Neural progenitor cell (in vitro differentiated cells): ENCODE measurements around the gene PKD1L1. TPM values are rescaled to one million over a fixed set of nuclear protein-coding genes. Genes with fewer than 3 reads are reported as not detected.

Experiments
- DNase-seq: peaks from one replicate; pipeline ENCODE4 v3.0.0-alpha.2; 2016; ENCODE audit warnings: low spot score
- H2AFZ ChIP-seq: fragments of 200-600 bp; sonication (generic); replicated peaks from 2 replicates; pipeline ENCODE4 v1.6.1; 2016; ENCODE audit warnings: antibody characterized with exemption
- H3F3A ChIP-seq: fragments of 200-600 bp; sonication (generic); 2 replicates; pipeline ENCODE4 v1.6.1; 2016; ENCODE audit warnings: antibody characterized with exemption, low read depth
- H3K27ac ChIP-seq: fragments of 200-600 bp; sonication (generic); 2 replicates; pipeline ENCODE4 v1.5.1; 2016; ENCODE audit warnings: mild to moderate bottlenecking
- H3K27me3 ChIP-seq: fragments of 200-600 bp; sonication (generic); 2 replicates; pipeline ENCODE4 v1.6.1; 2016; ENCODE audit warnings: mild to moderate bottlenecking, moderate library complexity
- H3K36me3 ChIP-seq: fragments of 200-600 bp; sonication (generic); 2 replicates; pipeline ENCODE4 v1.5.1; 2016
- H3K4me1 ChIP-seq: fragments of 200-600 bp; sonication (generic); 2 replicates; pipeline ENCODE4 v1.6.1; 2016; ENCODE audit warnings: mixed run types
- H3K4me2 ChIP-seq: fragments of 200-600 bp; sonication (generic); 2 replicates; pipeline ENCODE4 v1.6.1; 2016
- H3K4me3 ChIP-seq: fragments of 200-600 bp; sonication (generic); 2 replicates; pipeline ENCODE4 v1.5.1; 2016
- H3K79me2 ChIP-seq: fragments of 200-600 bp; sonication (generic); 2 replicates; pipeline ENCODE4 v1.6.1; 2016; ENCODE audit warnings: low read depth
- H3K9ac ChIP-seq: fragments of 200-600 bp; sonication (generic); 2 replicates; pipeline ENCODE4 v1.6.1; 2016
- H3K9me3 ChIP-seq: fragments of 200-600 bp; sonication (generic); 2 replicates; pipeline ENCODE4 v1.5.1; 2016; ENCODE audit warnings: low read depth
- H4K20me1 ChIP-seq: fragments of 200-600 bp; sonication (generic); 2 replicates; pipeline ENCODE4 v1.6.1; 2016; ENCODE audit warnings: low read depth
- H3K27ac Mint-ChIP-seq: 3 replicates; pipeline ENCODE4 v1.8.0; 2021; ENCODE audit warnings: mixed read lengths
- H3K27me3 Mint-ChIP-seq: 2 replicates; pipeline ENCODE4 v1.8.0; 2022; ENCODE audit warnings: low read depth, mild to moderate bottlenecking, inconsistent platforms, moderate library complexity, mixed read lengths; ENCODE audit not compliant: insufficient read depth
- H3K36me3 Mint-ChIP-seq: 3 replicates; pipeline ENCODE4 v1.8.0; 2021; ENCODE audit warnings: mixed read lengths
- H3K4me1 Mint-ChIP-seq: 3 replicates; pipeline ENCODE4 v1.8.0; 2021; ENCODE audit warnings: mixed read lengths
- H3K4me3 Mint-ChIP-seq: 3 replicates; pipeline ENCODE4 v1.8.0; 2021; ENCODE audit warnings: mild to moderate bottlenecking, moderate library complexity, mixed read lengths
- H3K9me3 Mint-ChIP-seq: 3 replicates; pipeline ENCODE4 v1.8.0; 2020; ENCODE audit warnings: mixed read lengths
- CTCF ChIP-seq: fragments of 200-600 bp; sonication (generic); IDR thresholded peaks from 2 replicates; pipeline ENCODE4 v1.5.1; 2017; ENCODE audit warnings: antibody characterized with exemption, mild to moderate bottlenecking
- EZH2 ChIP-seq: fragments of 200-600 bp; sonication (generic); IDR thresholded peaks from 2 replicates; pipeline ENCODE4 v1.6.1; 2017; ENCODE audit warnings: antibody characterized with exemption, mild to moderate bottlenecking, moderate library complexity
- EZH2phosphoT487 ChIP-seq: fragments of 200-600 bp; sonication (generic); IDR thresholded peaks from 2 replicates; pipeline ENCODE4 v1.6.1; 2017; ENCODE audit warnings: antibody characterized with exemption
- total RNA-seq: library from RNA; depleted of rRNA; stranded (reverse); fragments of >200 nt; gene quantifications from 2 replicates; pipeline ENCODE4 v1.2.3, GENCODE V29; 2015; ENCODE audit warnings: low replicate concordance

PKD1L1 gene
- total RNA-seq, 1 donor from 2014 or later: 0.07 TPM

DNA sequence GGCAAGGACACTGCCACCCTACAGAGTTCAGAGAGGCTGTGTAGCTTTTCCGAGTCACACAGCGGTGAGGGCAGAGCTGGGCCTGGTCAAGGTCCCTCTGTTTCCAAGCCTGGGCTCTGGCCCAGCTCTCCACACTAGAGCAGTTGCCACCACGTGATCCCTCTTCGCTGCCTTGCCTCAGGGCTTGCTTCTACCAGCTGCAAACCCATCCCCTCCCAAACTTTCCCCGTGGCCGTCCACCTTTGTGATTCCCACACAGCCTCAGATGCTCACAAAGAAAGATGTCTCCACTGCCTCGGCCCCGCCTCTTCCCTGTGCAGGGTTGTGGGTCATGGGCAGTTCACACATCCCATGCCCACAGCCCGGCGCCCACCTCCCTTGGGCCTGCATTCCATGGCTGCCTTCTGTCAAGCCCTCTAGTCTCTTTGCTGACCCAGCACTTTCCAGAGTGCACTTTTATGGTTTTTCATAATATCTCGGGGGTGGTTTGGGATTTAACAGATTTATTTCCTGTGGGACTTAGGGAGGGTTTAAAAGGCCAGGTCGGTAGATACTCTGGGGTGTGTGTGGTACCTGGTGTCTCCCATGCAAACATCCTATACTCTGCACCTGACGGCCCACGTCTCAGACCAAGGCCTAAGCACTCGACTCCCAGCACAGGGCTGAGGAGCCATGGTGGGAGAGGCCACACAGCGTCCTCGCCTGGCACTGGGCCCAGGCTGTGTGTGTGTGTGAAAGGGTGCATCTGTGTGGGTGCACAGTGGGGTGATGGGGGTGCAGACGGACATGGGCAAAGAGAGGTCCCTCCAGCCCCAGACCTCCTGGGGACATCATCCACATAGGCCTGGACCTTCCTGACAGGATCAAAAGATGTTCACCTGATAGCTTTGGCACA is 59.6 kb downstream of the PKD1L1 start:
- H3K27ac Mint-ChIP-seq: no peak overlapping the region
- peaks cover 9% of the 10 kb centered on the region for H3K4me1 Mint-ChIP-seq
- Histone ChIP-seq H4K20me1 (no peaks in the 10 kb centered on the region), H3K79me2 (no peaks in the 10 kb centered on the region), H3K4me1 (no peaks in the 10 kb centered on the region), H3F3A (no peaks in the 10 kb centered on the region), H3K27me3 (no peaks in the 10 kb centered on the region), H3K4me3 (no peak overlapping the region), H3K9me3 (no peaks in the 10 kb centered on the region), H3K9ac (no peak overlapping the region), H3K36me3 (no peaks in the 10 kb centered on the region), H3K4me2 (no peak overlapping the region), H2AFZ (no peak overlapping the region), H3K27ac (no peak overlapping the region)
- no peak overlapping the region for H3K4me3 Mint-ChIP-seq
- peaks cover 13% of the 10 kb centered on the region for H3K27me3 Mint-ChIP-seq
- TF ChIP-seq EZH2 (no peak), CTCF (no peak), EZH2phosphoT487 (no peak)
- H3K36me3 Mint-ChIP-seq: no peaks in the 10 kb centered on the region
- DNase-seq: no peak
- no peaks in the 10 kb centered on the region for H3K9me3 Mint-ChIP-seq

GRCh38 chr7:47887016-47887640 is 61.1 kb downstream of the PKD1L1 start:
- peaks cover 8% of the 10 kb centered on the region for H3K27me3 Mint-ChIP-seq

GRCh38 chr7:47885987-47886811 is 62.1 kb downstream of the PKD1L1 start:
- Mint-ChIP-seq H3K4me3 (no peak overlapping the region), H3K9me3 (no peaks in the 10 kb centered on the region), H3K27me3 (peaks cover 8% of the 10 kb centered on the region), H3K4me1 (peaks cover 7% of the 10 kb centered on the region), H3K27ac (no peak overlapping the region), H3K36me3 (no peaks in the 10 kb centered on the region)
- no peaks in the 10 kb centered on the region for H3K36me3 ChIP-seq
- DNase-seq: no peak
- TF ChIP-seq CTCF (no peak), EZH2 (no peak), EZH2phosphoT487 (no peak)
- no peak overlapping the region for H3K4me3 ChIP-seq
- H3K79me2 ChIP-seq: no peaks in the 10 kb centered on the region
- no peak overlapping the region for H3K4me2 ChIP-seq
- no peak overlapping the region for H3K9ac ChIP-seq
- no peaks in the 10 kb centered on the region for H3K4me1 ChIP-seq
- H3F3A ChIP-seq: no peaks in the 10 kb centered on the region
- no peak overlapping the region for H3K27ac ChIP-seq
- H2AFZ ChIP-seq: no peak overlapping the region
- H3K27me3 ChIP-seq: no peaks in the 10 kb centered on the region
- H4K20me1 ChIP-seq: no peaks in the 10 kb centered on the region
- H3K9me3 ChIP-seq: no peaks in the 10 kb centered on the region

More at GRCh38 chr7:47887016-47887640, 61.1 kb downstream of the PKD1L1 start:
- Mint-ChIP-seq H3K4me1 (peaks cover 7% of the 10 kb centered on the region), H3K27ac (no peak overlapping the region), H3K9me3 (no peaks in the 10 kb centered on the region), H3K4me3 (no peak overlapping the region), H3K36me3 (no peaks in the 10 kb centered on the region)
- Histone ChIP-seq H3K9ac (no peak overlapping the region), H3K27me3 (no peaks in the 10 kb centered on the region), H3K36me3 (no peaks in the 10 kb centered on the region), H3K4me3 (no peak overlapping the region), H2AFZ (no peak overlapping the region), H3K4me1 (no peaks in the 10 kb centered on the region), H3K9me3 (no peaks in the 10 kb centered on the region), H3K27ac (no peak overlapping the region), H3F3A (no peaks in the 10 kb centered on the region), H3K4me2 (no peak overlapping the region), H3K79me2 (no peaks in the 10 kb centered on the region), H4K20me1 (no peaks in the 10 kb centered on the region)
- no peak for DNase-seq
- TF ChIP-seq CTCF (no peak), EZH2phosphoT487 (no peak), EZH2 (no peak)
